ENCODE measurements around the gene BBS1.
"Not testable (repeated sequence)": the region's sequence is repeated elsewhere in the genome, so short reads cannot be mapped to it uniquely, and the experiment has no call there.

Gene BBS1

GRCh38 chr11:66570850-66571180, 60.4 kb downstream of the BBS1 start:
- no peak for DNase-seq (ENCODE audit: low read depth)

GRCh38 chr11:66579017-66579606, 68.7 kb downstream of the BBS1 start:
- DNase-seq (ENCODE audit: low read depth): peak; percentile 71

GRCh38 chr11:66580803-66581202, 70.4 kb downstream of the BBS1 start:
- DNase-seq (ENCODE audit: low read depth): no peak

- no peak for DNase-seq (ENCODE audit: low read depth)
Observed at GRCh38 chr11:66581261-66581660, 70.8 kb downstream of the BBS1 start.

- not testable (repeated sequence) for DNase-seq (ENCODE audit: low read depth)
Observed at GRCh38 chr11:66582565-66583147, 72.2 kb downstream of the BBS1 start.
